A549 (cell line): Measurements from ENCODE around the gene PNMT.

Source experiments
- BHLHE40 ChIP-seq: IDR thresholded peaks from 2 replicates; pipeline ENCODE4 v1.6.1; 2012; ENCODE audit warnings: low read depth, low read length, inconsistent platforms
- EP300 ChIP-seq, 2 experiments: fragments of >200 bp; sonication (Bioruptor Twin); formaldehyde crosslinking; IDR thresholded peaks; 2 replicates in 1 of 2; 3 replicates in 1 of 2; pipeline ENCODE4 v1.6.1; 2016 to 2017
- MAFK ChIP-seq: fragments of 450-650 bp; IDR thresholded peaks from 2 replicates; pipeline ENCODE4 v1.6.1; 2014; ENCODE audit not compliant: partially characterized antibody
- POLR2A ChIP-seq: IDR thresholded peaks from 2 replicates; pipeline ENCODE4 v1.6.1; 2012; ENCODE audit warnings: mild to moderate bottlenecking, low read length
- RAD21 ChIP-seq, 2 experiments: fragments of >200 bp in 1 of 2; sonication (Bioruptor Twin) in 1 of 2; formaldehyde crosslinking in 1 of 2; IDR thresholded peaks in 1 of 2; conservative IDR thresholded peaks in 1 of 2; 2 replicates in 1 of 2; 3 replicates in 1 of 2; pipeline ENCODE4 v1.6.1; 2012 to 2018; ENCODE audit warnings: inconsistent platforms in 1 of 2
- SMC3 ChIP-seq: fragments of >200 bp; sonication (Bioruptor Twin); formaldehyde crosslinking; IDR thresholded peaks from 3 replicates; pipeline ENCODE4 v1.6.1; 2018; ENCODE audit warnings: inconsistent platforms
- TF ChIP-seq, protein P1 (sequence below): fragments of >200 bp; sonication (Bioruptor Twin); formaldehyde crosslinking; IDR thresholded peaks from 3 replicates; pipeline ENCODE4 v1.5.1; 2016
- TF ChIP-seq, protein P2 (sequence below): fragments of 450-650 bp; IDR thresholded peaks from 2 replicates; pipeline ENCODE4 v1.6.1; 2014; ENCODE audit warnings: antibody characterized with exemption
- TF ChIP-seq, protein P3 (sequence below): fragments of 200-600 bp; sonication (generic); IDR thresholded peaks from 2 replicates; pipeline ENCODE4 v1.6.1; 2016; ENCODE audit warnings: antibody characterized with exemption, mild to moderate bottlenecking, moderate library complexity
- TF ChIP-seq, protein P4 (sequence below): fragments of 250-450 bp; sonication (Bioruptor Pico); IDR thresholded peaks from 2 replicates; pipeline ENCODE4 v1.5.0; 2021; ENCODE audit warnings: mild to moderate bottlenecking, moderate library complexity, borderline replicate concordance
- TF ChIP-seq, protein P5 (sequence below): fragments of >200 bp; sonication (Bioruptor Twin); formaldehyde crosslinking; IDR thresholded peaks from 3 replicates; pipeline ENCODE4 v1.6.1; 2016

DNA sequence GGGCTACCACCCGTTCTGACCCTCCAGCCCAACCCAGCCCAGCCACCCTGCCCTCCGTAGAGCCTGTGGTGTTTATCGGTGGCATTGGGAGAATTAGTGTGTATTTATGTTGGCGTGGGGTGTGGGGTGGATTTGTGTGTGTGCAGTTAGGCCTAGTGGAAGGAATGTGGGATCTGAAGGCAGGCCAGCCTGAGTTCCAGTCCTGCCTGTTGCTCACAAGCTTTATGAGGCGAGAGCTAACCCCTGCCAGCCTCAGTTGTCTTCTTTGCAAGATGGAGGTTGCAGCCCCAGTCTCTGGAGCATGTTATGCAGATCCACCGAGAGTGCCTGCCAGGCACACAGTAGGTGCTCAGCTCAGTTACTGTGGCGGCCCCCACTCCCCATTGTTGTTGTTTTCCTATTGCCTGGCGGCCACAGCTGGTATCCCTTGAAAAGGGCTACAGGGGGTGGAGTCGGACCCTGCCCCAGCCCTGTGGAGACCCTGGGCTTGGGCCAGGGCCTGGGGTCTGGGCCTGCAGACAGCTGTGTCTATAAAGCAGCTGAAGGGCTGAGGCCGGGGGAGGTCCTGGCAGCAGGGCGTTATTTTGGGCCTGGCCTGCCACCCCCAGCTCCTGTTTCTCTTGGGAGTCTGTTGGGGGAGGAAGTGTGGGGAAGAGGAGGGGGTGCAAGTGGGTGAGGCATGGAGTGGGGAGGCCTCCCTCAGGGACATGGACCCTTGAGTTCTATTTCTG, 36.7 kb downstream of the PNMT start:
- TF ChIP-seq, protein P1, sequence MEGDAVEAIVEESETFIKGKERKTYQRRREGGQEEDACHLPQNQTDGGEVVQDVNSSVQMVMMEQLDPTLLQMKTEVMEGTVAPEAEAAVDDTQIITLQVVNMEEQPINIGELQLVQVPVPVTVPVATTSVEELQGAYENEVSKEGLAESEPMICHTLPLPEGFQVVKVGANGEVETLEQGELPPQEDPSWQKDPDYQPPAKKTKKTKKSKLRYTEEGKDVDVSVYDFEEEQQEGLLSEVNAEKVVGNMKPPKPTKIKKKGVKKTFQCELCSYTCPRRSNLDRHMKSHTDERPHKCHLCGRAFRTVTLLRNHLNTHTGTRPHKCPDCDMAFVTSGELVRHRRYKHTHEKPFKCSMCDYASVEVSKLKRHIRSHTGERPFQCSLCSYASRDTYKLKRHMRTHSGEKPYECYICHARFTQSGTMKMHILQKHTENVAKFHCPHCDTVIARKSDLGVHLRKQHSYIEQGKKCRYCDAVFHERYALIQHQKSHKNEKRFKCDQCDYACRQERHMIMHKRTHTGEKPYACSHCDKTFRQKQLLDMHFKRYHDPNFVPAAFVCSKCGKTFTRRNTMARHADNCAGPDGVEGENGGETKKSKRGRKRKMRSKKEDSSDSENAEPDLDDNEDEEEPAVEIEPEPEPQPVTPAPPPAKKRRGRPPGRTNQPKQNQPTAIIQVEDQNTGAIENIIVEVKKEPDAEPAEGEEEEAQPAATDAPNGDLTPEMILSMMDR, result no peak
- TF ChIP-seq, protein P2, sequence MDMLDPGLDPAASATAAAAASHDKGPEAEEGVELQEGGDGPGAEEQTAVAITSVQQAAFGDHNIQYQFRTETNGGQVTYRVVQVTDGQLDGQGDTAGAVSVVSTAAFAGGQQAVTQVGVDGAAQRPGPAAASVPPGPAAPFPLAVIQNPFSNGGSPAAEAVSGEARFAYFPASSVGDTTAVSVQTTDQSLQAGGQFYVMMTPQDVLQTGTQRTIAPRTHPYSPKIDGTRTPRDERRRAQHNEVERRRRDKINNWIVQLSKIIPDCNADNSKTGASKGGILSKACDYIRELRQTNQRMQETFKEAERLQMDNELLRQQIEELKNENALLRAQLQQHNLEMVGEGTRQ, result no peak
- TF ChIP-seq POLR2A (no peak), RAD21 (conservative IDR thresholded peaks at IDR 0.05 in 1 of 2, IDR thresholded peaks at IDR 0.05 in 1 of 2) (no peak), BHLHE40 (no peak), SMC3 (no peak), MAFK (no peak), EP300 (IDR thresholded peaks at IDR 0.05) (no peak)
- TF ChIP-seq, protein P3, sequence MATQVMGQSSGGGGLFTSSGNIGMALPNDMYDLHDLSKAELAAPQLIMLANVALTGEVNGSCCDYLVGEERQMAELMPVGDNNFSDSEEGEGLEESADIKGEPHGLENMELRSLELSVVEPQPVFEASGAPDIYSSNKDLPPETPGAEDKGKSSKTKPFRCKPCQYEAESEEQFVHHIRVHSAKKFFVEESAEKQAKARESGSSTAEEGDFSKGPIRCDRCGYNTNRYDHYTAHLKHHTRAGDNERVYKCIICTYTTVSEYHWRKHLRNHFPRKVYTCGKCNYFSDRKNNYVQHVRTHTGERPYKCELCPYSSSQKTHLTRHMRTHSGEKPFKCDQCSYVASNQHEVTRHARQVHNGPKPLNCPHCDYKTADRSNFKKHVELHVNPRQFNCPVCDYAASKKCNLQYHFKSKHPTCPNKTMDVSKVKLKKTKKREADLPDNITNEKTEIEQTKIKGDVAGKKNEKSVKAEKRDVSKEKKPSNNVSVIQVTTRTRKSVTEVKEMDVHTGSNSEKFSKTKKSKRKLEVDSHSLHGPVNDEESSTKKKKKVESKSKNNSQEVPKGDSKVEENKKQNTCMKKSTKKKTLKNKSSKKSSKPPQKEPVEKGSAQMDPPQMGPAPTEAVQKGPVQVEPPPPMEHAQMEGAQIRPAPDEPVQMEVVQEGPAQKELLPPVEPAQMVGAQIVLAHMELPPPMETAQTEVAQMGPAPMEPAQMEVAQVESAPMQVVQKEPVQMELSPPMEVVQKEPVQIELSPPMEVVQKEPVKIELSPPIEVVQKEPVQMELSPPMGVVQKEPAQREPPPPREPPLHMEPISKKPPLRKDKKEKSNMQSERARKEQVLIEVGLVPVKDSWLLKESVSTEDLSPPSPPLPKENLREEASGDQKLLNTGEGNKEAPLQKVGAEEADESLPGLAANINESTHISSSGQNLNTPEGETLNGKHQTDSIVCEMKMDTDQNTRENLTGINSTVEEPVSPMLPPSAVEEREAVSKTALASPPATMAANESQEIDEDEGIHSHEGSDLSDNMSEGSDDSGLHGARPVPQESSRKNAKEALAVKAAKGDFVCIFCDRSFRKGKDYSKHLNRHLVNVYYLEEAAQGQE, result no peak
- TF ChIP-seq, protein P4, sequence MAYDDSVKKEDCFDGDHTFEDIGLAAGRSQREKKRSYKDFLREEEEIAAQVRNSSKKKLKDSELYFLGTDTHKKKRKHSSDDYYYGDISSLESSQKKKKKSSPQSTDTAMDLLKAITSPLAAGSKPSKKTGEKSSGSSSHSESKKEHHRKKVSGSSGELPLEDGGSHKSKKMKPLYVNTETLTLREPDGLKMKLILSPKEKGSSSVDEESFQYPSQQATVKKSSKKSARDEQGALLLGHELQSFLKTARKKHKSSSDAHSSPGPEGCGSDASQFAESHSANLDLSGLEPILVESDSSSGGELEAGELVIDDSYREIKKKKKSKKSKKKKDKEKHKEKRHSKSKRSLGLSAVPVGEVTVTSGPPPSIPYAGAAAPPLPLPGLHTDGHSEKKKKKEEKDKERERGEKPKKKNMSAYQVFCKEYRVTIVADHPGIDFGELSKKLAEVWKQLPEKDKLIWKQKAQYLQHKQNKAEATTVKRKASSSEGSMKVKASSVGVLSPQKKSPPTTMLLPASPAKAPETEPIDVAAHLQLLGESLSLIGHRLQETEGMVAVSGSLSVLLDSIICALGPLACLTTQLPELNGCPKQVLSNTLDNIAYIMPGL, result no peak
- TF ChIP-seq, protein P5, sequence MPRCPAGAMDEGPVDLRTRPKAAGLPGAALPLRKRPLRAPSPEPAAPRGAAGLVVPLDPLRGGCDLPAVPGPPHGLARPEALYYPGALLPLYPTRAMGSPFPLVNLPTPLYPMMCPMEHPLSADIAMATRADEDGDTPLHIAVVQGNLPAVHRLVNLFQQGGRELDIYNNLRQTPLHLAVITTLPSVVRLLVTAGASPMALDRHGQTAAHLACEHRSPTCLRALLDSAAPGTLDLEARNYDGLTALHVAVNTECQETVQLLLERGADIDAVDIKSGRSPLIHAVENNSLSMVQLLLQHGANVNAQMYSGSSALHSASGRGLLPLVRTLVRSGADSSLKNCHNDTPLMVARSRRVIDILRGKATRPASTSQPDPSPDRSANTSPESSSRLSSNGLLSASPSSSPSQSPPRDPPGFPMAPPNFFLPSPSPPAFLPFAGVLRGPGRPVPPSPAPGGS, result no peak
